ENCODE measurements around the gene NME4. TPM values are rescaled to one million over a fixed set of nuclear protein-coding genes. Genes with fewer than 3 reads are reported as not detected.

Gene NME4
- polyA plus RNA-seq, 1 donor (not counting 4 experiments of a cell fraction or from before 2014, with no cell fraction given), result 141 TPM

DNA sequence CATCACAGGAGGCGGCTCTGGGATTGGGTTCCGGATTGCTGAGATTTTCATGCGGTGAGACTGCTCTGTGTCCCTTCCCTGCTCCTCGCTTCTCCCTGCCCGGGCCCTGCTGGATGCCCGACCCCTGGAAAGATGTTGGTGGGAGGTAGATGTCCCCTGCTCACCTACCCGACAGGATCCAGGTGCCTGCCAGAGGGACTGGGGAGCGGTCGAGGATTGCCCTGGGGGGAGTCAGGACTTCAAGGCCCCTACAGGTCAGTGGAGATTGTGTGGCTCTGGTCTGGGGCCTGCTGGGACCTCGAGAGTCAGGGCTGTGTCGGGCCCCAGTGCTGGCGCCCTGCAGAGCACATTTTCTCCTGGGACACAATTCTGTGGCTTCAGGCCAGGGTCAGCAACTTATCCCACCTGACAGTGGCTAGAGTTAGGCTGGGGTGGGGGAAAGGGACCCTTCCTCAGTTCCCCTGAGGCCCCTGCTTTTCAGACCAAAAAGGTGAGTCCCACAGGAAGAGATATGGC lies 8.0 kb downstream of the NME4 start:
- Histone ChIP-seq H3K4me3 (ENCODE audit: control insufficient read depth in 2 of 3, extremely low read depth in 1 of 3, insufficient read depth in 2 of 3, low read depth in 1 of 3, low read length in 3 of 3) (no peak overlapping the region), H4K20me1 (ENCODE audit: control insufficient read depth, extremely low read depth, insufficient read depth, low read length) (no peaks in the 10 kb centered on the region), H3K36me3 (ENCODE audit: control insufficient read depth in 2 of 2, extremely low read depth in 1 of 2, insufficient read depth in 2 of 2, low read length in 2 of 2) (peaks cover 0 to 4% of the 10 kb centered on the region in 2 experiments), H3K4me1 (ENCODE audit: control insufficient read depth, extremely low read depth, insufficient read depth, low read length) (peaks cover 7% of the 10 kb centered on the region), H3K4me2 (ENCODE audit: control insufficient read depth, extremely low read depth, insufficient read depth, low read depth, low read length) (no peak overlapping the region), H3K27ac (ENCODE audit: control insufficient read depth, insufficient read depth, low read length) (no peak overlapping the region), H3K9me1 (ENCODE audit: control insufficient read depth, extremely low read depth, insufficient read depth, low read length) (no peaks in the 10 kb centered on the region), H3K9me3 (ENCODE audit: control insufficient read depth, low read depth, low read length) (no peaks in the 10 kb centered on the region), H3K27me3 (ENCODE audit: control insufficient read depth, extremely low read depth, insufficient read depth, low read length) (no peaks in the 10 kb centered on the region), H3K9ac (ENCODE audit: control insufficient read depth, extremely low read depth, insufficient read depth, low read length) (no peak overlapping the region), H2AFZ (ENCODE audit: control insufficient read depth, low read length) (no peak overlapping the region), H3K79me2 (ENCODE audit: control insufficient read depth, insufficient read depth, low read length) (no peaks in the 10 kb centered on the region)
- TF ChIP-seq, protein P1, sequence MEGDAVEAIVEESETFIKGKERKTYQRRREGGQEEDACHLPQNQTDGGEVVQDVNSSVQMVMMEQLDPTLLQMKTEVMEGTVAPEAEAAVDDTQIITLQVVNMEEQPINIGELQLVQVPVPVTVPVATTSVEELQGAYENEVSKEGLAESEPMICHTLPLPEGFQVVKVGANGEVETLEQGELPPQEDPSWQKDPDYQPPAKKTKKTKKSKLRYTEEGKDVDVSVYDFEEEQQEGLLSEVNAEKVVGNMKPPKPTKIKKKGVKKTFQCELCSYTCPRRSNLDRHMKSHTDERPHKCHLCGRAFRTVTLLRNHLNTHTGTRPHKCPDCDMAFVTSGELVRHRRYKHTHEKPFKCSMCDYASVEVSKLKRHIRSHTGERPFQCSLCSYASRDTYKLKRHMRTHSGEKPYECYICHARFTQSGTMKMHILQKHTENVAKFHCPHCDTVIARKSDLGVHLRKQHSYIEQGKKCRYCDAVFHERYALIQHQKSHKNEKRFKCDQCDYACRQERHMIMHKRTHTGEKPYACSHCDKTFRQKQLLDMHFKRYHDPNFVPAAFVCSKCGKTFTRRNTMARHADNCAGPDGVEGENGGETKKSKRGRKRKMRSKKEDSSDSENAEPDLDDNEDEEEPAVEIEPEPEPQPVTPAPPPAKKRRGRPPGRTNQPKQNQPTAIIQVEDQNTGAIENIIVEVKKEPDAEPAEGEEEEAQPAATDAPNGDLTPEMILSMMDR (optimal IDR thresholded peaks at IDR 0.05 in 1 of 3, IDR thresholded peaks at IDR 0.05 in 1 of 3, conservative IDR thresholded peaks at IDR 0.05 in 1 of 3; ENCODE audit: extremely low read depth in 1 of 3, insufficient read depth in 2 of 3, low read length in 3 of 3), result no peak
- no peak for TF ChIP-seq EZH2 (IDR thresholded peaks at IDR 0.05; ENCODE audit: low read length)
- DNase-seq (ENCODE audit: low read depth, low spot score), result no peak
- FAIRE-seq, result no peak
- dilution Hi-C loops (cut with MboI; ENCODE audit: extremely low pct_ligation_motif_present, low sequenced_read_pairs), result no loop called here

DNA sequence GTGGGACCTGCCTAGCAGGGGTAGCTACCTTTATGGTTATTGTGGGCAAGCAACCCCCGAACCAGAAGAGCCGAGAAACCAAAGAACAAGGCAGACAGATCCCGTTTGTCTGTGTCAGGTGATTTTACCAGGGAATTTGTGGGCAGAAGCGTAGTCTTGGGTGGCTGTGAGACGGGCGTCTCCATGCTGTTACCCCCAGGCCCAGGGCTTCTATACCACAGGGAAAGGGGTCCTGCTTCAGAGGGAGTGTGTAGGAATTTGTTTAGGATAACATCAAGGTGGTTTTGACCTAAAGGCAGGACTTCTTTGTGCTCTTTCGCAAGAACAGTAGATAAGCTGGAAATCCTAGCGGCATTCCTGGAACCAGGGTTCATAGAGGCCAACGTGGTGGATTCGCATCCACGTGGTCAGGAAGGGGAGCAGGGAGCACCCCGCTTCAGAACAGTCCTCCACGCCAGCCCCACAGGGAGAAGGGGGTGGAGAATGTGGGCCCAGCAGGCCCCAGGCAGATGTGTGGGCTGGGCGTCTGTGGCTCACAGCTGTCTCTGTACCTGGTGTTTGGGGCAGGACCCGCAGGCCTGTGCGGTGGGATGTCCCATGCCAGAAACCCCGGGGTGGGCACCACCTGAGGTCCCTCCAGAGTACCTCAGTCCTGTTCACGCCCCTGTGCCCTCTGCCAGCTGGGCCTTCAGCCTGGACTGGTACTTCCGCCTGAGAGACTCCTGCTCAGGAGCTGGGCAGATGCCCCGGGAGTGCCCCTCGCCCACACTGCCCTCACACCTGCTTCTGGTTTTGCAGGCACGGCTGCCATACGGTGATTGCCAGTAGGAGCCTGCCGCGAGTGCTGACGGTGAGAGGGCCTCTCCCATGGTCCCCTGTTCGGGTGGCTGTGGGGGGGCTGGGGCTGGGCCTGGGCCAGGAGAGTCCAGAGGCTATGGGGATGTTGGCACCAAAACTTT lies 8.8 kb downstream of the NME4 start:
- no peaks in the 10 kb centered on the region for H3K9me3 ChIP-seq (ENCODE audit: control insufficient read depth, low read depth, low read length)
- no peaks in the 10 kb centered on the region for H3K79me2 ChIP-seq (ENCODE audit: control insufficient read depth, insufficient read depth, low read length)
- H4K20me1 ChIP-seq (ENCODE audit: control insufficient read depth, extremely low read depth, insufficient read depth, low read length), result no peaks in the 10 kb centered on the region
- H3K27me3 ChIP-seq (ENCODE audit: control insufficient read depth, extremely low read depth, insufficient read depth, low read length), result no peaks in the 10 kb centered on the region
- H3K4me3 ChIP-seq (ENCODE audit: control insufficient read depth in 2 of 3, extremely low read depth in 1 of 3, insufficient read depth in 2 of 3, low read depth in 1 of 3, low read length in 3 of 3), result no peak overlapping the region
- no peak overlapping the region for H3K9ac ChIP-seq (ENCODE audit: control insufficient read depth, extremely low read depth, insufficient read depth, low read length)
- TF ChIP-seq, protein P1 (optimal IDR thresholded peaks at IDR 0.05 in 1 of 3, IDR thresholded peaks at IDR 0.05 in 1 of 3, conservative IDR thresholded peaks at IDR 0.05 in 1 of 3; ENCODE audit: extremely low read depth in 1 of 3, insufficient read depth in 2 of 3, low read length in 3 of 3), result no peak
- TF ChIP-seq EZH2 (IDR thresholded peaks at IDR 0.05; ENCODE audit: low read length), result no peak
- no peaks in the 10 kb centered on the region for H3K4me1 ChIP-seq (ENCODE audit: control insufficient read depth, extremely low read depth, insufficient read depth, low read length)
- H2AFZ ChIP-seq (ENCODE audit: control insufficient read depth, low read length), result no peak overlapping the region
- FAIRE-seq (no peak), DNase-seq (ENCODE audit: low read depth, low spot score) (no peak)
- no peaks in the 10 kb centered on the region for H3K9me1 ChIP-seq (ENCODE audit: control insufficient read depth, extremely low read depth, insufficient read depth, low read length)
- H3K4me2 ChIP-seq (ENCODE audit: control insufficient read depth, extremely low read depth, insufficient read depth, low read depth, low read length), result no peak overlapping the region
- H3K27ac ChIP-seq (ENCODE audit: control insufficient read depth, insufficient read depth, low read length), result no peak overlapping the region
- peaks cover under 1 to 5% of the 10 kb centered on the region in 2 experiments for H3K36me3 ChIP-seq (ENCODE audit: control insufficient read depth in 2 of 2, extremely low read depth in 1 of 2, insufficient read depth in 2 of 2, low read length in 2 of 2)
- dilution Hi-C loops (cut with MboI; ENCODE audit: extremely low pct_ligation_motif_present, low sequenced_read_pairs), result no loop called here
